SK-N-MC (cell line): ENCODE results near the gene PPM1B.

Source experiments
- DNase-seq: peaks from one replicate; pipeline ENCODE4 v3.0.0-alpha.2; 2011; ENCODE audit warnings: low read depth, low spot score
- H3K27ac ChIP-seq: fragments of 200-600 bp; sonication (generic); 2 replicates; pipeline ENCODE4 v1.5.1; 2016; ENCODE audit warnings: mixed run types
- H3K36me3 ChIP-seq: fragments of 200-600 bp; sonication (generic); 2 replicates; pipeline ENCODE4 v1.6.1; 2017; ENCODE audit warnings: antibody characterized with exemption, low read length, mixed read lengths; ENCODE audit not compliant: insufficient read depth
- H3K4me3 ChIP-seq: fragments of 200-600 bp; sonication (generic); 2 replicates; pipeline ENCODE4 v1.5.1; 2016
- H3K9ac ChIP-seq: fragments of 200-600 bp; sonication (generic); 2 replicates; pipeline ENCODE4 v1.8.0; 2017; ENCODE audit warnings: mixed run types, mixed read lengths; ENCODE audit not compliant: insufficient read length
- H3K9me3 ChIP-seq: fragments of 200-600 bp; sonication (generic); 2 replicates; pipeline ENCODE4 v1.6.1; 2017; ENCODE audit warnings: low read depth, mild to moderate bottlenecking, antibody characterized with exemption, low read length, moderate library complexity, mixed read lengths
- EZH2 ChIP-seq: fragments of 200-600 bp; sonication (generic); IDR thresholded peaks from one replicate; pipeline ENCODE4 v1.6.1; 2017; ENCODE audit warnings: antibody characterized with exemption
- FOXP2 ChIP-seq: optimal IDR thresholded peaks from 2 replicates; pipeline ENCODE3; 2011; ENCODE audit warnings: mild to moderate bottlenecking, moderate library complexity; ENCODE audit not compliant: insufficient read depth; ENCODE audit errors: extremely low read length, control extremely low read depth
- POLR2AphosphoS5 ChIP-seq: IDR thresholded peaks from 2 replicates; pipeline ENCODE4 v1.6.1; 2012; ENCODE audit warnings: mild to moderate bottlenecking, low read depth, low read length, borderline replicate concordance

The PPM1B gene

GRCh38 chr2:44267269-44267795 lies 98.7 kb downstream of the PPM1B start:
- no peak for DNase-seq
- Histone ChIP-seq H3K9ac (no peak overlapping the region), H3K27ac (no peak overlapping the region), H3K9me3 (no peaks in the 10 kb centered on the region), H3K36me3 (no peaks in the 10 kb centered on the region), H3K4me3 (no peak overlapping the region)
- TF ChIP-seq POLR2AphosphoS5 (no peak), FOXP2 (no peak), EZH2 (no peak)

- Histone ChIP-seq H3K4me3 (no peak overlapping the region), H3K36me3 (no peaks in the 10 kb centered on the region), H3K9ac (no peak overlapping the region), H3K9me3 (no peaks in the 10 kb centered on the region), H3K27ac (no peak overlapping the region)
- TF ChIP-seq POLR2AphosphoS5 (no peak), FOXP2 (no peak), EZH2 (no peak)
- DNase-seq, result no peak
These were observed 99.3 kb downstream of the PPM1B start for GRCh38 chr2:44267796-44268648.

- H3K27ac ChIP-seq, result no peak overlapping the region
- TF ChIP-seq EZH2, result no peak
- no peak for TF ChIP-seq FOXP2
- TF ChIP-seq POLR2AphosphoS5, result no peak
- H3K9ac ChIP-seq, result no peak overlapping the region
- no peak overlapping the region for H3K4me3 ChIP-seq
- H3K9me3 ChIP-seq, result no peaks in the 10 kb centered on the region
- no peak for DNase-seq
- H3K36me3 ChIP-seq, result no peaks in the 10 kb centered on the region
These were observed 101.2 kb downstream of the PPM1B start for GRCh38 chr2:44269831-44270230.

GRCh38 chr2:44271296-44271695 lies 102.6 kb downstream of the PPM1B start:
- no peak for DNase-seq
- Histone ChIP-seq H3K9ac (no peak overlapping the region), H3K9me3 (no peaks in the 10 kb centered on the region), H3K36me3 (no peaks in the 10 kb centered on the region), H3K4me3 (no peak overlapping the region), H3K27ac (no peak overlapping the region)
- TF ChIP-seq FOXP2, result no peak
- TF ChIP-seq POLR2AphosphoS5, result no peak
- no peak for TF ChIP-seq EZH2

- no peaks in the 10 kb centered on the region for H3K36me3 ChIP-seq
- TF ChIP-seq FOXP2 (no peak), POLR2AphosphoS5 (no peak), EZH2 (no peak)
- H3K27ac ChIP-seq, result no peak overlapping the region
- DNase-seq, result no peak
- H3K9ac ChIP-seq, result no peak overlapping the region
- H3K4me3 ChIP-seq, result no peak overlapping the region
- no peaks in the 10 kb centered on the region for H3K9me3 ChIP-seq
These were observed 104.4 kb downstream of the PPM1B start for GRCh38 chr2:44273076-44273475.

- H3K9ac ChIP-seq, result no peak overlapping the region
- H3K36me3 ChIP-seq, result no peaks in the 10 kb centered on the region
- no peak overlapping the region for H3K27ac ChIP-seq
- H3K4me3 ChIP-seq, result no peak overlapping the region
- no peak for DNase-seq
- TF ChIP-seq POLR2AphosphoS5, result no peak
- no peak for TF ChIP-seq FOXP2
- TF ChIP-seq EZH2, result no peak
- H3K9me3 ChIP-seq, result no peaks in the 10 kb centered on the region
These were observed 104.9 kb downstream of the PPM1B start for GRCh38 chr2:44273596-44273995.

- Histone ChIP-seq H3K9me3 (no peaks in the 10 kb centered on the region), H3K27ac (no peak overlapping the region), H3K36me3 (no peaks in the 10 kb centered on the region), H3K4me3 (no peak overlapping the region), H3K9ac (no peak overlapping the region)
- no peak for DNase-seq
- TF ChIP-seq EZH2, result no peak
- no peak for TF ChIP-seq POLR2AphosphoS5
- no peak for TF ChIP-seq FOXP2
These were observed 107.2 kb downstream of the PPM1B start for GRCh38 chr2:44275927-44276303.

- H3K36me3 ChIP-seq, result no peaks in the 10 kb centered on the region
These were observed 108.9 kb downstream of the PPM1B start for GRCh38 chr2:44277541-44277940.

More at GRCh38 chr2:44277541-44277940, 108.9 kb downstream of the PPM1B start:
- Histone ChIP-seq H3K4me3 (no peak overlapping the region), H3K9ac (no peak overlapping the region), H3K9me3 (no peaks in the 10 kb centered on the region), H3K27ac (no peak overlapping the region)
- TF ChIP-seq FOXP2 (no peak), POLR2AphosphoS5 (no peak), EZH2 (no peak)
- DNase-seq, result no peak
